H7 (cell line): Measurements from ENCODE around the gene SIK3. TPM values are rescaled to one million over a fixed set of nuclear protein-coding genes. Genes with fewer than 3 reads are reported as not detected.
A peak's percentile ranks its signal among the peaks of the same experiment; 100 is the strongest.

Experiments used
- DNase-seq: peaks from one replicate; pipeline ENCODE4 v3.0.0; 2012
- H3K27me3 ChIP-seq: 2 replicates; pipeline ENCODE4 v1.6.0; 2011; ENCODE audit warnings: mild to moderate bottlenecking, low read length; ENCODE audit not compliant: control insufficient read depth, insufficient read depth
- H3K36me3 ChIP-seq: replicated peaks from 2 replicates; pipeline ENCODE4 v1.5.1; 2011; ENCODE audit warnings: low read length; ENCODE audit not compliant: control insufficient read depth, insufficient read depth
- H3K4me3 ChIP-seq: 2 replicates; pipeline ENCODE4 v1.5.1; 2011; ENCODE audit warnings: low read depth, mild to moderate bottlenecking, control low read depth, low read length, moderate library complexity; ENCODE audit not compliant: insufficient read depth
- total RNA-seq: library from RNA; depleted of rRNA; stranded (reverse); fragments of >200 nt; shearing (Covaris generic); gene quantifications from 2 replicates; pipeline ENCODE4 v1.2.3, GENCODE V29; 2014

Gene SIK3
- total RNA-seq, 1 experiment from 2014 or later = 14.4 TPM

- Histone ChIP-seq H3K27me3 (peaks cover 3% of the 10 kb centered on the region; the same call in 1 of the 2 replicates), H3K36me3 (no peaks in the 10 kb centered on the region), H3K4me3 (no peak overlapping the region)
- no peak for DNase-seq
Observed at GRCh38 chr11:116833491-116833815, 264.8 kb downstream of the SIK3 start.

DNA sequence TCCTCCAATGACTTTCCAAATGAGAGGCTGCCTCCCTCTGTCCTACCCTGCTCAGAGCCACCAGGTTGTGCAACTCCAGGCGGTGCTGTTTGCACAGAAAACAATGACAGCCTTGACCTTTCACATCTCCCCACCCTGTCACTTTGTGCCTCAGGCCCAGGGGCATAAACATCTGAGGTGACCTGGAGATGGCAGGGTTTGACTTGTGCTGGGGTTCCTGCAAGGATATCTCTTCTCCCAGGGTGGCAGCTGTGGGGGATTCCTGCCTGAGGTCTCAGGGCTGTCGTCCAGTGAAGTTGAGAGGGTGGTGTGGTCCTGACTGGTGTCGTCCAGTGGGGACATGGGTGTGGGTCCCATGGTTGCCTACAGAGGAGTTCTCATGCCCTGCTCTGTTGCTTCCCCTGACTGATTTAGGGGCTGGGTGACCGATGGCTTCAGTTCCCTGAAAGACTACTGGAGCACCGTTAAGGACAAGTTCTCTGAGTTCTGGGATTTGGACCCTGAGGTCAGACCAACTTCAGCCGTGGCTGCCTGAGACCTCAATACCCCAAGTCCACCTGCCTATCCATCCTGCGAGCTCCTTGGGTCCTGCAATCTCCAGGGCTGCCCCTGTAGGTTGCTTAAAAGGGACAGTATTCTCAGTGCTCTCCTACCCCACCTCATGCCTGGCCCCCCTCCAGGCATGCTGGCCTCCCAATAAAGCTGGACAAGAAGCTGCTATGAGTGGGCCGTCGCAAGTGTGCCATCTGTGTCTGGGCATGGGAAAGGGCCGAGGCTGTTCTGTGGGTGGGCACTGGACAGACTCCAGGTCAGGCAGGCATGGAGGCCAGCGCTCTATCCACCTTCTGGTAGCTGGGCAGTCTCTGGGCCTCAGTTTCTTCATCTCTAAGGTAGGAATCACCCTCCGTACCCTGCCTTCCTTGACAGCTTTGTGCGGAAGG, 265.6 kb downstream of the SIK3 start:
- Histone ChIP-seq H3K4me3 (no peak overlapping the region), H3K27me3 (peaks cover 3% of the 10 kb centered on the region; the same call in 1 of the 2 replicates), H3K36me3 (no peaks in the 10 kb centered on the region)
- no peak for DNase-seq

- DNase-seq = no peak
- Histone ChIP-seq H3K27me3 (peaks cover 3% of the 10 kb centered on the region; the same call in 1 of the 2 replicates), H3K4me3 (no peak overlapping the region), H3K36me3 (no peaks in the 10 kb centered on the region)
Observed at GRCh38 chr11:116831790-116832349, 266.4 kb downstream of the SIK3 start.

DNA sequence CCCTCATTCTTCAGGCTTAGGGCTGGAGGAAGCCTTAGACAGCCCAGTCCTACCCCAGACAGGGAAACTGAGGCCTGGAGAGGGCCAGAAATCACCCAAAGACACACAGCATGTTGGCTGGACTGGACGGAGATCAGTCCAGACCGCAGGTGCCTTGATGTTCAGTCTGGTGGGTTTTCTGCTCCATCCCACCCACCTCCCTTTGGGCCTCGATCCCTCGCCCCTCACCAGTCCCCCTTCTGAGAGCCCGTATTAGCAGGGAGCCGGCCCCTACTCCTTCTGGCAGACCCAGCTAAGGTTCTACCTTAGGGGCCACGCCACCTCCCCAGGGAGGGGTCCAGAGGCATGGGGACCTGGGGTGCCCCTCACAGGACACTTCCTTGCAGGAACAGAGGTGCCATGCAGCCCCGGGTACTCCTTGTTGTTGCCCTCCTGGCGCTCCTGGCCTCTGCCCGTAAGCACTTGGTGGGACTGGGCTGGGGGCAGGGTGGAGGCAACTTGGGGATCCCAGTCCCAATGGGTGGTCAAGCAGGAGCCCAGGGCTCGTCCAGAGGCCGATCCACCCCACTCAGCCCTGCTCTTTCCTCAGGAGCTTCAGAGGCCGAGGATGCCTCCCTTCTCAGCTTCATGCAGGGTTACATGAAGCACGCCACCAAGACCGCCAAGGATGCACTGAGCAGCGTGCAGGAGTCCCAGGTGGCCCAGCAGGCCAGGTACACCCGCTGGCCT, 267.9 kb downstream of the SIK3 start:
- peak; percentile 22 for DNase-seq
- Histone ChIP-seq H3K36me3 (no peaks in the 10 kb centered on the region), H3K27me3 (peaks cover 2% of the 10 kb centered on the region; the same call in 1 of the 2 replicates), H3K4me3 (no peak overlapping the region)

DNA sequence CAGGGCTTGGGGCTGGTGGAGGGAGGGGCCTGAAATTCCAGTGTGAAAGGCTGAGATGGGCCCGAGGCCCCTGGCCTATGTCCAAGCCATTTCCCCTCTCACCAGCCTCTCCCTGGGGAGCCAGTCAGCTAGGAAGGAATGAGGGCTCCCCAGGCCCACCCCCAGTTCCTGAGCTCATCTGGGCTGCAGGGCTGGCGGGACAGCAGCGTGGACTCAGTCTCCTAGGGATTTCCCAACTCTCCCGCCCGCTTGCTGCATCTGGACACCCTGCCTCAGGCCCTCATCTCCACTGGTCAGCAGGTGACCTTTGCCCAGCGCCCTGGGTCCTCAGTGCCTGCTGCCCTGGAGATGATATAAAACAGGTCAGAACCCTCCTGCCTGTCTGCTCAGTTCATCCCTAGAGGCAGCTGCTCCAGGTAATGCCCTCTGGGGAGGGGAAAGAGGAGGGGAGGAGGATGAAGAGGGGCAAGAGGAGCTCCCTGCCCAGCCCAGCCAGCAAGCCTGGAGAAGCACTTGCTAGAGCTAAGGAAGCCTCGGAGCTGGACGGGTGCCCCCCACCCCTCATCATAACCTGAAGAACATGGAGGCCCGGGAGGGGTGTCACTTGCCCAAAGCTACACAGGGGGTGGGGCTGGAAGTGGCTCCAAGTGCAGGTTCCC, 268.6 kb downstream of the SIK3 start, which contains the start of gene APOC3:
TSS of gene APOC3 (plus strand) at position 383 of the 659 bp plus-strand sequence. CDS start 676 bp downstream, outside the sequence.
- no peak within 1 kb of the TSS for H3K4me3 ChIP-seq
- DNase-seq = peak; percentile 42
- no peaks in the 10 kb centered on the region for H3K36me3 ChIP-seq
- H3K27me3 ChIP-seq = no peaks in the 10 kb centered on the region; the same call in 1 of the 2 replicates

- Histone ChIP-seq H3K4me3 (no peak overlapping the region), H3K36me3 (no peaks in the 10 kb centered on the region), H3K27me3 (no peaks in the 10 kb centered on the region; the same call in 1 of the 2 replicates)
- DNase-seq = peak; percentile 57
Observed at GRCh38 chr11:116828632-116829524, 269.4 kb downstream of the SIK3 start.

- Histone ChIP-seq H3K27me3 (no peaks in the 10 kb centered on the region; the same call in 1 of the 2 replicates), H3K4me3 (no peak overlapping the region), H3K36me3 (no peaks in the 10 kb centered on the region)
- no peak for DNase-seq
Observed at GRCh38 chr11:116827461-116827860, 270.8 kb downstream of the SIK3 start.

DNA sequence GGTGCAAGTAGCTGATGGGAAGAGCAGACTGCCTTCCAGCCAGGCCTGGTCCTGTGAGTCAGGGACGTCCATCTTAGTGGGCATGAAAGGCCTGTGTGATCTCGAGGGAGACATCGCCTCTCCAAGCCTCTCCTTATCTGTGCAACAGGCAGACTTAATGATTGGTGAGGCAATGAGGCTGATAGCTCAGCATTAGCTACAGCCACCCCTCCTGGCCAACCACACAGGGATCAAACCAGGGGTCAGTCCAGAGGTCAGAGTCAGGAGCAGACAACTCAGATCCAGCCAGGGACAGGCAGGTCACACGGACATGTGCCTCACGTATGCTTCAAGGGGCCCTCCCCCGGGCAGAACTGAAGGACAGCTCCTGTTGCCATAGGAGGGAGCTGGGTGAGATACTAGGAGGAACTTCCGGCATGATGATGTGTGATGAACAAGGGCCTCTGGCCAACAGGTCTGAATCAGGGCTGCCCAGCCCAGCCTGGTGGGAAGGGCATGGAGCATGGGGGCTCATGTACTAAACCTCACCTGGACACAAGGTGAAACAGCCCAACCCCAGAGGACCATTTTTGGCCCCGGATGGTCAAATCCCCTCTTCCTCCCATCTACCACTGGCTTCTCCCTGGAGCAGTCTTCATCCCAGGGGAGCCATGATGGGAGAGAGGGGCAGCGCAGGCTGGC, 271.3 kb downstream of the SIK3 start:
- H3K4me3 ChIP-seq = no peak overlapping the region
- no peaks in the 10 kb centered on the region for H3K36me3 ChIP-seq
- no peak for DNase-seq
- H3K27me3 ChIP-seq = no peaks in the 10 kb centered on the region; the same call in 1 of the 2 replicates

- H3K4me3 ChIP-seq = no peak overlapping the region
- DNase-seq = peak; percentile 30
- H3K36me3 ChIP-seq = no peaks in the 10 kb centered on the region
- H3K27me3 ChIP-seq = no peaks in the 10 kb centered on the region; the same call in 1 of the 2 replicates
Observed at GRCh38 chr11:116825854-116826750, 272.1 kb downstream of the SIK3 start.

DNA sequence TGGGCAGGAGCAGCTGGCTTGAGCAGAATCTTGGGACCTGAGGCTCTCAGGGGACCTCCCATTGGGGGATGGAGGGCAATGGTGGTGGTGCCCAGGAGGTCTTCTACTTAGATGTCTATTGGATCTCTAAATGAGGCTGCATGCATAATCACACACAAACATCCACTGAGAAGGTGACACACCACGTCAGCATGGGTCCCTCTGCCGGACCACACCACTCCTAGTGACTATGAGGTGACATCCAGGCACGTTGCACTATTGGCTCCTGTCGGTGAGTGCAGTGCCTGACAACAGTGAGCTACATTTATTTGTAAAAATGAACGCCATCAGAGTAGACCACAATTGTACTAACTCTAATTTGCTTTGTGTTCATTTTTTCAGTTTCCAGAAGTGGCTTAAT, 272.8 kb downstream of the SIK3 start:
- H3K4me3 ChIP-seq = no peak overlapping the region
- H3K36me3 ChIP-seq = no peaks in the 10 kb centered on the region
- no peak for DNase-seq
- H3K27me3 ChIP-seq = no peaks in the 10 kb centered on the region; the same call in 1 of the 2 replicates

DNA sequence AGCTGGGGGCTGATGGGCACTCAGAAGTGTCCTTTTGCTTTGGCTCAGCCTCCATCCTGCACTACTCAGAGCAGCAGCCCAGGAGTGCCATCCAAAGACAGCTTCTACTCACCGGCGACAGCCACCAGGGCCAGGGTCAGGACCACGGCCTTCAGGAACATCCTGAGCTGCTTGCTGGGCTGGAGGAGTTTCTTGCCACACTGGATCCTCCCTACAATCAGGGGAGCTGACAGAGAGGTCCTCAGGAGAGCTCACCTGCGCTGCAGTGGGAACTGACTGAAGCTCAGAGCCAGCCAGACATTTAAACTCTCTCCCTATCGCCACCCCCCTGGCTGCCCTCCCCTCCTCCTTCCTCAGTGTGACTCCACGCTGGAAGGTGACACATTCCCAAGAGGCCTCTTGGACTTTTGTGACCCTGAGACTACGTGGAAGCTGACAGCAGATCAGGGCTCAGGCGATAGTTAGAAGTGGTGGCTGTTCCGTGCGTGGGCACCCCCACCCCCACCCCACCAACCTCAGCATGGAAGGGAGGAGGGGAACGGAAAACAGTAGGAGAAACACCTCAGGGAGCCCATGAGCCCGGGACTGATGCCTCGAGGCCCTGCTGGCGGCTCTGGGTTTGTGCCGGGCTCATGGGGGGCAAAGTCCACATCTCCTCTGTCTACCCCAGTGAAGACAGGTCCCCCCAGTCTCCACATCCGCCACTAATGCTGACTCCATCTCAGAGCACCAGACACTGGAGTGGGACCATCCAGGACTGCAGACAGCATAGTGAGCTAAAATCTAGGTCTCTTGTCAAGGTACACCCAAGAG, 275.0 kb downstream of the SIK3 start, which contains the start of gene APOA4:
TSS of gene APOA4 (minus strand) at position 274 of the 813 bp plus-strand sequence. CDS start at position 161, 113 bp downstream.
- Histone ChIP-seq H3K4me3 (no peak within 1 kb of the TSS), H3K27me3 (no peaks in the 10 kb centered on the region; the same call in 1 of the 2 replicates), H3K36me3 (no peaks in the 10 kb centered on the region)
- peak; percentile 44 for DNase-seq
